AG04450 (cell line): ENCODE data around the gene TPGS1. TPM values are rescaled to one million over a fixed set of nuclear protein-coding genes. Genes with fewer than 3 reads are reported as not detected.

Experiments used
- CTCF ChIA-PET: fragments of 300-600, 350-600 bp; formaldehyde crosslinking; extraction: SDS; loops from one replicate; lab custom pipeline; 2022; ENCODE audit warnings: antibody characterized with exemption, inconsistent platforms; lab: Charles Lee
- POLR2A ChIA-PET: fragments of 350-600 bp; formaldehyde crosslinking; extraction: SDS; loops from one replicate; lab custom pipeline; 2021; ENCODE audit warnings: antibody characterized with exemption, inconsistent platforms; lab: Yijun Ruan, JAX
- DNase-seq: peaks from one replicate; pipeline ENCODE4 v3.0.0-alpha.2; 2011; ENCODE audit warnings: low read depth, low spot score
- H3K27ac ChIP-seq: one replicate; pipeline ENCODE4 v1.5.1; 2012; ENCODE audit warnings: low read depth, low read length, control low read depth
- H3K27me3 ChIP-seq: one replicate; pipeline ENCODE4 v1.6.0; 2012; ENCODE audit warnings: low read length; ENCODE audit not compliant: control insufficient read depth, insufficient read depth
- H3K4me3 ChIP-seq: 2 replicates; pipeline ENCODE4 v1.5.1; 2011; ENCODE audit warnings: mild to moderate bottlenecking, low read depth, low read length, control low read depth
- H3K9me3 ChIP-seq: 2 replicates; pipeline ENCODE4 v1.5.1; 2012; ENCODE audit warnings: low read length; ENCODE audit not compliant: control insufficient read depth, insufficient read depth
- CTCF ChIP-seq: IDR thresholded peaks from 2 replicates; pipeline ENCODE4 v1.5.1; 2011; ENCODE audit warnings: low read depth, low read length, control low read depth, inconsistent platforms
- polyA plus RNA-seq: library from polyadenylated mRNA; depleted of rRNA; stranded (reverse); fragments of >200 nt; gene quantifications from 2 replicates; pipeline ENCODE4 v1.2.3, GENCODE V29; 2011

Gene TPGS1
- polyA plus RNA-seq, 1 experiment: 2.6 TPM

DNA sequence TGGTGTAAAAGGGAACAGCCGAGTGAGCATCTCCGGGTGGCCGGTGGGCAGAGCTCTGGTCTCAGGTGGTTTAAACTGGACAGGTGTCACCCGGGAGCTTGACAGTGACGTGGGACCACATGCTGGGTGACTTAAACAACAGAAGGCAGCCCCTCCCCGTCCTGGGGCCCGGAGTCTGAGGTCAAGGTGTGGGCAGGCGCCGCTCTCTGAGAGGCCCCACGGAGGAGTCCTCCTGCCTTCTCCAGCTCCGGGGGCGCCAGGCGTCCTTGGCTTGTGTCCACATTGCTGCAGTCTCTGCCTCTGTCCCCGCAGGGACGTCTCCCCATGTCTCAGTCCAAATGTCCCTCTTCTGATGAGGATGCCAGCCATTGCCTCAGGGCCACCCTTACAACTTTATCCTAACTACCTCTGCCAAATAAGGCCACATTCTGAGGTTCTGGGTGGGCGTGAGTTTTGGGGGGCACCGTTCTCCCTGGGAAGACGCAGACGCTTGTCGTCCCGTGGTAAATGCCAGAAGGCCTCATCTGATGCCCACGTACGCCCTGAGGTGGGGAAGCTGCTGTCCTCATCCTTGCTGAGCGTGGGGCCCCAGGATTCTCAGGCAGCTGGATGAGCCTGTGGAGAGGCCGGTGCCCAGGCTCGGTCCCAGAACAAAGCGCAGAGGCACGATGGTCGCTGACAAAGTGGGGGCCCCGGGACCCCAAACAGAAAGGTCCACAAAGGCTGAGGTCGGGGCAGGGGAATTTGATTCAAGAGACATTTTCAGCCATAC, 49.5 kb downstream of the TPGS1 start:
- Histone ChIP-seq H3K27ac (no peak overlapping the region), H3K9me3 (peaks cover 4% of the 10 kb centered on the region; the same call in 1 of the 2 replicates), H3K4me3 (no peak overlapping the region), H3K27me3 (no peaks in the 10 kb centered on the region)
- CTCF ChIA-PET: no interaction called here
- no peak for DNase-seq
- POLR2A ChIA-PET: interaction anchor here (0.7 kb wide), 1 partner anchor 26 kb away, joined by 4 read pairs; no protein-coding TSS in a partner anchor
- no peak for TF ChIP-seq CTCF

GRCh38 chr19:558770-559439, 51.6 kb downstream of the TPGS1 start:
- Histone ChIP-seq H3K4me3 (no peak overlapping the region), H3K27ac (no peak overlapping the region), H3K9me3 (peaks cover 4% of the 10 kb centered on the region; the same call in 1 of the 2 replicates), H3K27me3 (no peaks in the 10 kb centered on the region)
- no peak for TF ChIP-seq CTCF
- ChIA-PET POLR2A (no interaction called here), CTCF (no interaction called here)
- DNase-seq: no peak

- H3K4me3 ChIP-seq: no peak overlapping the region
- POLR2A ChIA-PET: no interaction called here
- DNase-seq: no peak
- CTCF ChIA-PET: no interaction called here
- no peak for TF ChIP-seq CTCF
- no peak overlapping the region for H3K27ac ChIP-seq
- peaks cover 4% of the 10 kb centered on the region; the same call in 1 of the 2 replicates for H3K9me3 ChIP-seq
- H3K27me3 ChIP-seq: no peaks in the 10 kb centered on the region
Observed at GRCh38 chr19:560121-560520, 52.8 kb downstream of the TPGS1 start.

DNA sequence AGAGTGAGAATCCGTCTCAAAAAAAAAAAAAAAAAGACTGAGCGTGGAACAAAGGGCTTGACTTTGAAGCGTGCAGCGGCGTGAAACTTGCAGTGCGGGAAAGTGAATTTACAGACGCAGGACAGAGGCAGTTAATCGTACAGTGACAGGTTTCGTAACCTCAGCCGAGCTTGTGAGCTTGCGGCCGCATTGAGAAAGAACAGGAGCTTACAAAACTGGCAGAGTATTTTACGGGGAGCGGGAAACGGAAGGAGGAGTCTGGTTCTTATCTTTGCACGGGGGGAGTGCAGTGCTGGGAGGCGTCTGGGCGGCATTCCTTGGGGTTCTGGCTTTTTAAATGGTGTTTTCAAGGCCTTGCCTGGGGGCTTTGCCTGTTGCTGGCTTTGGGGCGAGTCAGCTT, 59.1 kb downstream of the TPGS1 start:
- H3K4me3 ChIP-seq: no peak overlapping the region
- no peak for DNase-seq
- no peaks in the 10 kb centered on the region for H3K27me3 ChIP-seq
- H3K9me3 ChIP-seq: peaks cover 5% of the 10 kb centered on the region; the same call in 1 of the 2 replicates
- no peak for TF ChIP-seq CTCF
- H3K27ac ChIP-seq: no peak overlapping the region
- CTCF ChIA-PET: interaction anchor here (0.5 to 1.5 kb wide), 3 partner anchors 56 to 174 kb away, joined by 4 read pairs; no protein-coding TSS in a partner anchor
- POLR2A ChIA-PET: interaction anchor here (0.7 kb wide), 1 partner anchor 40 kb away, joined by 4 read pairs; no protein-coding TSS in a partner anchor
